Effector memory CD4-positive, alpha-beta T cell (primary cell): ENCODE measurements around the gene MCM6.

Source experiments
- DNase-seq, 3 donors: peaks; one replicate each; pipeline ENCODE4 v3.0.0-alpha.2; 2020
- H3K27ac ChIP-seq: 2 replicates; pipeline ENCODE4 v1.7.0; 2013; ENCODE audit warnings: mild to moderate bottlenecking, low read length, moderate library complexity; ENCODE audit not compliant: insufficient read depth, poor library complexity, severe bottlenecking
- H3K27me3 ChIP-seq: replicated peaks from 2 replicates; pipeline ENCODE4 v1.7.0; 2013; ENCODE audit warnings: mild to moderate bottlenecking, low read length; ENCODE audit not compliant: insufficient read depth, control insufficient read depth, poor library complexity, severe bottlenecking
- H3K36me3 ChIP-seq: 2 replicates; pipeline ENCODE4 v1.7.0; 2013; ENCODE audit warnings: mild to moderate bottlenecking, low read length, moderate library complexity; ENCODE audit not compliant: control insufficient read depth, insufficient read depth
- H3K4me1 ChIP-seq: 2 replicates; pipeline ENCODE4 v1.7.0; 2013; ENCODE audit warnings: low read length, mild to moderate bottlenecking; ENCODE audit not compliant: control insufficient read depth, insufficient read depth, poor library complexity, severe bottlenecking
- H3K4me3 ChIP-seq: 2 replicates; pipeline ENCODE4 v1.7.0; 2013; ENCODE audit warnings: low read length, low read depth, mild to moderate bottlenecking; ENCODE audit not compliant: insufficient read depth, poor library complexity, severe bottlenecking
- H3K9me3 ChIP-seq: 2 replicates; pipeline ENCODE4 v1.7.0; 2013; ENCODE audit warnings: mild to moderate bottlenecking, low read length, moderate library complexity; ENCODE audit not compliant: control insufficient read depth

The MCM6 gene

GRCh38 chr2:135826544-135826943 lies 49.7 kb downstream of the MCM6 start:
- no peak overlapping the region for H3K27ac ChIP-seq
- no peaks in the 10 kb centered on the region for H3K27me3 ChIP-seq
- no peak for DNase-seq
- H3K9me3 ChIP-seq = no peaks in the 10 kb centered on the region
- H3K4me3 ChIP-seq = no peak overlapping the region
- H3K36me3 ChIP-seq = no peaks in the 10 kb centered on the region
- H3K4me1 ChIP-seq = no peaks in the 10 kb centered on the region

- H3K27me3 ChIP-seq = no peaks in the 10 kb centered on the region
- H3K27ac ChIP-seq = no peak overlapping the region
- H3K36me3 ChIP-seq = no peaks in the 10 kb centered on the region
- no peaks in the 10 kb centered on the region for H3K9me3 ChIP-seq
- H3K4me1 ChIP-seq = no peaks in the 10 kb centered on the region
- no peak overlapping the region for H3K4me3 ChIP-seq
- DNase-seq = no peak
Measured at GRCh38 chr2:135825550-135826176, 50.6 kb downstream of the MCM6 start.

- Histone ChIP-seq H3K36me3 (no peaks in the 10 kb centered on the region), H3K27me3 (no peaks in the 10 kb centered on the region), H3K27ac (no peak overlapping the region), H3K4me1 (peaks cover 3% of the 10 kb centered on the region), H3K9me3 (no peaks in the 10 kb centered on the region), H3K4me3 (no peak overlapping the region)
- DNase-seq = no peak
Measured at GRCh38 chr2:135825131-135825530, 51.1 kb downstream of the MCM6 start.

- H3K4me1 ChIP-seq = peaks cover 5% of the 10 kb centered on the region
- no peak overlapping the region for H3K4me3 ChIP-seq
- H3K27me3 ChIP-seq = no peaks in the 10 kb centered on the region
- no peaks in the 10 kb centered on the region for H3K36me3 ChIP-seq
- no peaks in the 10 kb centered on the region for H3K9me3 ChIP-seq
- DNase-seq = no peak
- no peak overlapping the region for H3K27ac ChIP-seq
Measured at GRCh38 chr2:135822855-135823254, 53.4 kb downstream of the MCM6 start.

GRCh38 chr2:135821190-135821589 lies 55.1 kb downstream of the MCM6 start:
- Histone ChIP-seq H3K36me3 (no peaks in the 10 kb centered on the region), H3K4me1 (peaks cover 5% of the 10 kb centered on the region), H3K27me3 (no peaks in the 10 kb centered on the region), H3K9me3 (no peaks in the 10 kb centered on the region), H3K4me3 (no peak overlapping the region), H3K27ac (no peak overlapping the region)
- no peak for DNase-seq

GRCh38 chr2:135820003-135820618 lies 56.1 kb downstream of the MCM6 start:
- no peak overlapping the region for H3K27ac ChIP-seq
- no peak overlapping the region for H3K4me3 ChIP-seq
- no peaks in the 10 kb centered on the region for H3K9me3 ChIP-seq
- no peaks in the 10 kb centered on the region for H3K27me3 ChIP-seq
- H3K4me1 ChIP-seq = peaks cover 5% of the 10 kb centered on the region
- DNase-seq = peak in 1 of 3 donors; percentile 9
- no peaks in the 10 kb centered on the region for H3K36me3 ChIP-seq

DNA sequence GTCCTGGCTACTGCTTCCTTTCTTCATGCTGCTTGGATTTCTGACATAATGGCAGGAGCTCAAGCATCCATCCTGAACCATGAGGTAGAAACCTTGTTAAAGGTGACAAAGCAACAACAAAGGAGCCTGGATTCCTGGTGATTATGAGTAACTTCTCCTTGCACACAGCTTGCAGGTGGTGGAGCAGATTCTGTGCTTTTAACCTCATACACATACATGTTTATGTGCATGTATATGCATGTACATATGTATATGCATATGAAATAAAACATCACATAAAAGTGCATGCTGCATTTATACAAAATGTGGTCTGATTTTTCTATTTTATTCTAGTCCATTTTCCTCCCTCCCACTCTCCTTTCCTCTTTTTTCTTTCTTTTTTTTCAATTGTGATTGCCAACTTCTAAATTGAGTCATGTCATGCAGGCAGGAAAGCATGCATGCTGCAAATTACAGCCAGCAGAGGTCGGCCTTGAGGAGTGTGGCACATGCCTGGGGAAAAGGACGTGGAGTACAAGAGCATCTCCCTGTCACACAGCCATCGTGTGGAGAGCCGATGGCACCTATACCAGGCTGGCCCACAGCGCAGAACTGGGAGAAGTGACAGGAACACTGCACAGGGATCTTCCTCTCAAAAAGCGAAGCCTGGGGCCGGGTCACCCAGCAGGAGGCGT lies 57.2 kb downstream of the MCM6 start:
- H3K36me3 ChIP-seq = no peaks in the 10 kb centered on the region

GRCh38 chr2:135817951-135818350 lies 58.3 kb downstream of the MCM6 start:
- Histone ChIP-seq H3K9me3 (no peaks in the 10 kb centered on the region), H3K27ac (no peak overlapping the region), H3K27me3 (no peaks in the 10 kb centered on the region), H3K4me3 (no peak overlapping the region), H3K36me3 (no peaks in the 10 kb centered on the region), H3K4me1 (peaks cover 5% of the 10 kb centered on the region)
- DNase-seq = no peak

More for the DNA sequence above, 57.2 kb downstream of the MCM6 start:
- Histone ChIP-seq H3K4me1 (peaks cover 5% of the 10 kb centered on the region), H3K9me3 (no peaks in the 10 kb centered on the region), H3K27ac (no peak overlapping the region), H3K27me3 (no peaks in the 10 kb centered on the region), H3K4me3 (no peak overlapping the region)
- DNase-seq = no peak

DNA sequence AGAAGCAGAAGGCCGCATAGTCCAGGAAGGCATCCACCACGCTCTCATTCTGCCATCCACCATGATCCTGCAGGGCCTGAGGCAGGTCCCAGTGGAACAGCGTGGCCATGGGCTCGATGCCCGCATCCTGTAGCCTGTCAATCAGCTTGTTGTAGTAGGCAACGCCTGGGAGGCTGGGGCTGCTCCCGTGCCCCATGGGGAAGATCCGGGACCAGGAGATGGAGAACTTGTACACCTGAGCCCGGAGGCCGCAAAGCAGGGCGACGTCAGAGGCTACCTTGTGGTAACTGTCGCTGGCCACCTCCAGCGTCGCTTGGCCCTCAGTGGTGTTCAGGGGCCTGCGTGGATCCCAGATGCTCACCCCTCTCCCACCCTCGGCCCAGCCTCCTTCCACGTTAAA lies 58.8 kb downstream of the MCM6 start:
- no peaks in the 10 kb centered on the region for H3K36me3 ChIP-seq
- H3K4me1 ChIP-seq = peaks cover 5% of the 10 kb centered on the region
- no peak for DNase-seq
- H3K9me3 ChIP-seq = no peaks in the 10 kb centered on the region
- H3K27ac ChIP-seq = no peak overlapping the region
- no peaks in the 10 kb centered on the region for H3K27me3 ChIP-seq
- H3K4me3 ChIP-seq = no peak overlapping the region

GRCh38 chr2:135815269-135815668 lies 61.0 kb downstream of the MCM6 start:
- Histone ChIP-seq H3K27ac (no peak overlapping the region), H3K9me3 (no peaks in the 10 kb centered on the region), H3K27me3 (no peaks in the 10 kb centered on the region), H3K4me3 (no peak overlapping the region), H3K4me1 (peaks cover 4% of the 10 kb centered on the region), H3K36me3 (no peaks in the 10 kb centered on the region)
- no peak for DNase-seq
